Right atrium auricular region (tissue), 2 donors: ENCODE measurements around the gene PRKAG2. TPM values are rescaled to one million over a fixed set of nuclear protein-coding genes. Genes with fewer than 3 reads are reported as not detected.

Experiments
- DNase-seq: peaks from one replicate; pipeline ENCODE4 v3.0.0-alpha.2; 2019; ENCODE audit warnings: low spot score
- H3K27ac ChIP-seq, 2 donors: fragments of 200-600 bp; sonication (generic); 1 replicate in 1 of 2; 2 replicates in 1 of 2; pipeline ENCODE4 v1.5.1; 2016 to 2019
- H3K27me3 ChIP-seq, 2 donors: fragments of 200-600 bp; sonication (generic); one replicate each; pipeline versions ENCODE4 v1.5.1 to v1.6.0; 2017 to 2019
- H3K36me3 ChIP-seq: fragments of 200-600 bp; sonication (generic); one replicate; pipeline ENCODE4 v1.5.1; 2016
- H3K4me1 ChIP-seq, 2 donors: fragments of 200-600 bp; sonication (generic); one replicate each; pipeline versions ENCODE4 v1.5.1 to v1.6.0; 2017 to 2019
- H3K4me3 ChIP-seq, 2 donors: fragments of 200-600 bp; sonication (generic); 1 replicate in 1 of 2; 2 replicates in 1 of 2; pipeline ENCODE4 v1.5.1; 2017 to 2019; ENCODE audit warnings: mild to moderate bottlenecking in 1 of 2, moderate library complexity in 1 of 2
- H3K9me3 ChIP-seq, 2 donors: fragments of 200-600 bp; sonication (generic); one replicate each; pipeline ENCODE4 v1.5.1; 2019
- CTCF ChIP-seq, 2 donors: fragments of 200-600 bp; sonication (generic); IDR thresholded peaks; one replicate each; pipeline ENCODE4 v1.5.1; 2019; ENCODE audit warnings: antibody characterized with exemption in 2 of 2
- total RNA-seq, 2 donors: library from RNA; depleted of rRNA; stranded (reverse); fragments of >200 nt; gene quantifications; one replicate each; pipeline ENCODE4 v1.1.0, GENCODE V29; 2016

PRKAG2 gene
- total RNA-seq, 2 donors from 2014 or later = 133 to 177 TPM

GRCh38 chr7:151801782-151802468 lies 75.0 kb downstream of the PRKAG2 start:
- Histone ChIP-seq H3K4me3 (no peak overlapping the region), H3K9me3 (no peaks in the 10 kb centered on the region), H3K27me3 (no peaks in the 10 kb centered on the region), H3K4me1 (peaks cover 0 to 12% of the 10 kb centered on the region in 2 donors), H3K27ac (no peak overlapping the region), H3K36me3 (no peaks in the 10 kb centered on the region)
- no peak for TF ChIP-seq CTCF (IDR thresholded peaks at IDR 0.05)
- DNase-seq = no peak

- no peaks in the 10 kb centered on the region for H3K9me3 ChIP-seq
- no peak overlapping the region for H3K27ac ChIP-seq
- H3K4me1 ChIP-seq = peaks cover 0 to 19% of the 10 kb centered on the region in 2 donors
- no peak for TF ChIP-seq CTCF (IDR thresholded peaks at IDR 0.05)
- H3K27me3 ChIP-seq = no peaks in the 10 kb centered on the region
- H3K4me3 ChIP-seq = no peak overlapping the region
- H3K36me3 ChIP-seq = no peaks in the 10 kb centered on the region
- no peak for DNase-seq
Observed at GRCh38 chr7:151801291-151801690, 75.6 kb downstream of the PRKAG2 start.

GRCh38 chr7:151800861-151801260 lies 76.1 kb downstream of the PRKAG2 start:
- Histone ChIP-seq H3K27me3 (no peaks in the 10 kb centered on the region), H3K4me1 (peaks cover 0 to 23% of the 10 kb centered on the region in 2 donors), H3K9me3 (no peaks in the 10 kb centered on the region), H3K4me3 (no peak overlapping the region), H3K36me3 (no peaks in the 10 kb centered on the region), H3K27ac (no peak overlapping the region)
- TF ChIP-seq CTCF (IDR thresholded peaks at IDR 0.05) = no peak
- no peak for DNase-seq

GRCh38 chr7:151800391-151800790 lies 76.5 kb downstream of the PRKAG2 start:
- H3K4me1 ChIP-seq = peaks cover 0 to 23% of the 10 kb centered on the region in 2 donors
- no peak for DNase-seq
- no peaks in the 10 kb centered on the region for H3K36me3 ChIP-seq
- no peaks in the 10 kb centered on the region for H3K27me3 ChIP-seq
- no peak overlapping the region for H3K27ac ChIP-seq
- H3K4me3 ChIP-seq = no peak overlapping the region
- no peak for TF ChIP-seq CTCF (IDR thresholded peaks at IDR 0.05)
- no peaks in the 10 kb centered on the region for H3K9me3 ChIP-seq

GRCh38 chr7:151799506-151799905 lies 77.4 kb downstream of the PRKAG2 start:
- H3K9me3 ChIP-seq = no peaks in the 10 kb centered on the region
- TF ChIP-seq CTCF (IDR thresholded peaks at IDR 0.05) = no peak
- H3K27ac ChIP-seq = no peak overlapping the region
- H3K4me3 ChIP-seq = no peak overlapping the region
- H3K4me1 ChIP-seq = peaks cover 0 to 23% of the 10 kb centered on the region in 2 donors
- H3K27me3 ChIP-seq = no peaks in the 10 kb centered on the region
- no peaks in the 10 kb centered on the region for H3K36me3 ChIP-seq
- no peak for DNase-seq
